ENCODE results near the gene UFL1.
"Not testable (repeated sequence)": the region's sequence is repeated elsewhere in the genome, so short reads cannot be mapped to it uniquely, and the experiment has no call there.

UFL1 gene

GRCh38 chr6:96521644-96522464 lies at the start of gene UFL1:
Gene UFL1 (plus strand): TSS chr6:96521806. CDS start chr6:96521874, 68 bp downstream.
- H4K20me1 ChIP-seq (ENCODE audit: insufficient read depth, low read length, poor library complexity, severe bottlenecking) = peaks cover 8% of the 10 kb centered on the region
- H3F3A ChIP-seq (ENCODE audit: low read depth) = peaks cover 2% of the 10 kb centered on the region; the same call in 1 of the 2 replicates
- no peaks in the 10 kb centered on the region for H3K36me3 ChIP-seq (ENCODE audit: insufficient read depth, low read length)
- TF ChIP-seq EZH2phosphoT487 (IDR thresholded peaks at IDR 0.05; ENCODE audit: borderline replicate concordance) (no peak), CTCF (conservative IDR thresholded peaks at IDR 0.05; ENCODE audit: low read length) (no peak)
- peaks cover 41% of the 10 kb centered on the region for H3K79me2 ChIP-seq (ENCODE audit: insufficient read depth, low read length)
- no peaks in the 10 kb centered on the region for H3K9me3 ChIP-seq (ENCODE audit: insufficient read depth, low read depth, low read length)
- peak within 1 kb of the TSS; percentile 86 for H3K4me2 ChIP-seq (ENCODE audit: low read depth, low read length, poor library complexity, severe bottlenecking)
- H3K9me2 ChIP-seq (replicated peaks; ENCODE audit: low read depth, low read length) = no peaks in the 10 kb centered on the region
- peak within 1 kb of the TSS; percentile 93 for H3K4me3 ChIP-seq (ENCODE audit: low read length, poor library complexity, severe bottlenecking)
- peak within 1 kb of the TSS; percentile 93 for H3K9ac ChIP-seq (ENCODE audit: low read depth, low read length, poor library complexity, severe bottlenecking)
- no peaks in the 10 kb centered on the region for H3K27me3 ChIP-seq (ENCODE audit: insufficient read depth, low read length, poor library complexity, severe bottlenecking)
- peak within 1 kb of the TSS; percentile 88 for H2AFZ ChIP-seq (ENCODE audit: low read length)
- peaks cover 41% of the 10 kb centered on the region for H3K4me1 ChIP-seq (ENCODE audit: insufficient read depth, low read length, poor library complexity, severe bottlenecking)

- not testable (repeated sequence) for H3K9ac ChIP-seq (ENCODE audit: low read depth, low read length, poor library complexity, severe bottlenecking); H3F3A ChIP-seq (ENCODE audit: low read depth); H3K4me1 ChIP-seq (ENCODE audit: insufficient read depth, low read length, poor library complexity, severe bottlenecking); H3K9me2 ChIP-seq (replicated peaks; ENCODE audit: low read depth, low read length); H3K27me3 ChIP-seq (ENCODE audit: insufficient read depth, low read length, poor library complexity, severe bottlenecking); H3K4me2 ChIP-seq (ENCODE audit: low read depth, low read length, poor library complexity, severe bottlenecking); H2AFZ ChIP-seq (ENCODE audit: low read length); H3K4me3 ChIP-seq (ENCODE audit: low read length, poor library complexity, severe bottlenecking); H3K9me3 ChIP-seq (ENCODE audit: insufficient read depth, low read depth, low read length); H3K79me2 ChIP-seq (ENCODE audit: insufficient read depth, low read length); H4K20me1 ChIP-seq (ENCODE audit: insufficient read depth, low read length, poor library complexity, severe bottlenecking); H3K36me3 ChIP-seq (ENCODE audit: insufficient read depth, low read length)
Observed at GRCh38 chr6:96472291-96472690, 49.3 kb upstream of the UFL1 start.

GRCh38 chr6:96478695-96479094 lies 42.9 kb upstream of the UFL1 start:
- H3F3A ChIP-seq (ENCODE audit: low read depth) = no peaks in the 10 kb centered on the region
- H4K20me1 ChIP-seq (ENCODE audit: insufficient read depth, low read length, poor library complexity, severe bottlenecking) = no peaks in the 10 kb centered on the region
- H3K4me3 ChIP-seq (ENCODE audit: low read length, poor library complexity, severe bottlenecking) = no peak overlapping the region
- H3K4me1 ChIP-seq (ENCODE audit: insufficient read depth, low read length, poor library complexity, severe bottlenecking) = no peaks in the 10 kb centered on the region
- H3K9me2 ChIP-seq (replicated peaks; ENCODE audit: low read depth, low read length) = no peaks in the 10 kb centered on the region
- no peak for TF ChIP-seq CTCF (conservative IDR thresholded peaks at IDR 0.05; ENCODE audit: low read length)
- TF ChIP-seq EZH2phosphoT487 (IDR thresholded peaks at IDR 0.05; ENCODE audit: borderline replicate concordance) = no peak
- H3K36me3 ChIP-seq (ENCODE audit: insufficient read depth, low read length) = no peaks in the 10 kb centered on the region
- H3K27me3 ChIP-seq (ENCODE audit: insufficient read depth, low read length, poor library complexity, severe bottlenecking) = no peaks in the 10 kb centered on the region
- H3K9ac ChIP-seq (ENCODE audit: low read depth, low read length, poor library complexity, severe bottlenecking) = no peak overlapping the region
- H3K79me2 ChIP-seq (ENCODE audit: insufficient read depth, low read length) = no peaks in the 10 kb centered on the region
- no peak overlapping the region for H2AFZ ChIP-seq (ENCODE audit: low read length)
- H3K4me2 ChIP-seq (ENCODE audit: low read depth, low read length, poor library complexity, severe bottlenecking) = no peak overlapping the region
- H3K9me3 ChIP-seq (ENCODE audit: insufficient read depth, low read depth, low read length) = no peaks in the 10 kb centered on the region

- H3K9ac ChIP-seq (ENCODE audit: low read depth, low read length, poor library complexity, severe bottlenecking) = no peak overlapping the region
- no peaks in the 10 kb centered on the region for H3F3A ChIP-seq (ENCODE audit: low read depth)
Observed at GRCh38 chr6:96491926-96492325, 29.7 kb upstream of the UFL1 start.

More at GRCh38 chr6:96491926-96492325, 29.7 kb upstream of the UFL1 start:
- Histone ChIP-seq H3K4me3 (ENCODE audit: low read length, poor library complexity, severe bottlenecking) (no peak overlapping the region), H3K27me3 (ENCODE audit: insufficient read depth, low read length, poor library complexity, severe bottlenecking) (no peaks in the 10 kb centered on the region), H3K36me3 (ENCODE audit: insufficient read depth, low read length) (no peaks in the 10 kb centered on the region), H3K4me1 (ENCODE audit: insufficient read depth, low read length, poor library complexity, severe bottlenecking) (no peaks in the 10 kb centered on the region), H3K79me2 (ENCODE audit: insufficient read depth, low read length) (no peaks in the 10 kb centered on the region), H3K4me2 (ENCODE audit: low read depth, low read length, poor library complexity, severe bottlenecking) (no peak overlapping the region), H2AFZ (ENCODE audit: low read length) (no peak overlapping the region), H3K9me2 (replicated peaks; ENCODE audit: low read depth, low read length) (no peaks in the 10 kb centered on the region), H3K9me3 (ENCODE audit: insufficient read depth, low read depth, low read length) (no peaks in the 10 kb centered on the region), H4K20me1 (ENCODE audit: insufficient read depth, low read length, poor library complexity, severe bottlenecking) (no peaks in the 10 kb centered on the region)
- no peak for TF ChIP-seq EZH2phosphoT487 (IDR thresholded peaks at IDR 0.05; ENCODE audit: borderline replicate concordance)
